ENCODE results near the gene SH3RF1.

SH3RF1 gene

GRCh38 chr4:169100670-169101101 lies 170.1 kb downstream of the SH3RF1 start:
- H3K79me2 ChIP-seq (ENCODE audit: low read length): no peaks in the 10 kb centered on the region
- no peak for TF ChIP-seq EZH2phosphoT487 (IDR thresholded peaks at IDR 0.05; ENCODE audit: low read depth)
- TF ChIP-seq, protein P1, sequence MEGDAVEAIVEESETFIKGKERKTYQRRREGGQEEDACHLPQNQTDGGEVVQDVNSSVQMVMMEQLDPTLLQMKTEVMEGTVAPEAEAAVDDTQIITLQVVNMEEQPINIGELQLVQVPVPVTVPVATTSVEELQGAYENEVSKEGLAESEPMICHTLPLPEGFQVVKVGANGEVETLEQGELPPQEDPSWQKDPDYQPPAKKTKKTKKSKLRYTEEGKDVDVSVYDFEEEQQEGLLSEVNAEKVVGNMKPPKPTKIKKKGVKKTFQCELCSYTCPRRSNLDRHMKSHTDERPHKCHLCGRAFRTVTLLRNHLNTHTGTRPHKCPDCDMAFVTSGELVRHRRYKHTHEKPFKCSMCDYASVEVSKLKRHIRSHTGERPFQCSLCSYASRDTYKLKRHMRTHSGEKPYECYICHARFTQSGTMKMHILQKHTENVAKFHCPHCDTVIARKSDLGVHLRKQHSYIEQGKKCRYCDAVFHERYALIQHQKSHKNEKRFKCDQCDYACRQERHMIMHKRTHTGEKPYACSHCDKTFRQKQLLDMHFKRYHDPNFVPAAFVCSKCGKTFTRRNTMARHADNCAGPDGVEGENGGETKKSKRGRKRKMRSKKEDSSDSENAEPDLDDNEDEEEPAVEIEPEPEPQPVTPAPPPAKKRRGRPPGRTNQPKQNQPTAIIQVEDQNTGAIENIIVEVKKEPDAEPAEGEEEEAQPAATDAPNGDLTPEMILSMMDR (IDR thresholded peaks at IDR 0.05; ENCODE audit: low read depth, low read length): no peak

DNA sequence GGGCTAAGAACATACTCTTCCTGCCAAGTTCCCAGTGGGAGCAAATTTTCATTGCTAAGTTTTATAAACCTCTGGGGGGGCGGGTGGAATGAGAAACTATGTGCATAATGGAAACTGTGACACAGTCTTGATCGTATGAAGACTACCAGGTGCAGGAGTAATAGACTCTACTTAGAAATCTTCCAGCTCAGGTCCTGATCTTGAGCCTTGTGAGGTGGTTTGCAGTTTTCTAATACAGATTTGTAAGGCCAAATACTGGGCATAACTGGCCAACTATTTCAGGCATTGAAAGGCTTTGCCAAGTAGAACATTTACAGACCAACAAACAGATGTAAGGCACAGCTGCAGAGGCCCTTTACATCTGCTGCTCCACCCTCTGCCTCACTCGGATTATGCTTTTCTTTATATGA lies 171.0 kb downstream of the SH3RF1 start:
- peaks cover 15% of the 10 kb centered on the region; the same call in 1 of the 2 replicates for H4K20me1 ChIP-seq (ENCODE audit: insufficient read depth, low read length)
- peak overlapping the region; percentile 42 for H3K27ac ChIP-seq (ENCODE audit: low read length)
- H3K79me2 ChIP-seq (ENCODE audit: low read length): no peaks in the 10 kb centered on the region
- H3K4me1 ChIP-seq (ENCODE audit: low read length): peaks cover 66% of the 10 kb centered on the region
- H3K9ac ChIP-seq (ENCODE audit: low read length): 0 out of 2 replicates have a peak overlapping the region, but pooled peaks have one; percentile 23
- H3K4me2 ChIP-seq (ENCODE audit: low read length): peak overlapping the region; percentile 65
- H3K4me3 ChIP-seq (ENCODE audit: low read length): peak overlapping the region; percentile 34
- no peak overlapping the region for H2AFZ ChIP-seq (ENCODE audit: low read depth, low read length)
- TF ChIP-seq, protein P1 (IDR thresholded peaks at IDR 0.05; ENCODE audit: low read depth, low read length): no peak
- TF ChIP-seq EZH2phosphoT487 (IDR thresholded peaks at IDR 0.05; ENCODE audit: low read depth): no peak
- H3K36me3 ChIP-seq (replicated peaks; ENCODE audit: low read depth, low read length): no peaks in the 10 kb centered on the region
- peaks cover 29% of the 10 kb centered on the region for H3K27me3 ChIP-seq (ENCODE audit: low read depth, low read length)
- H3K9me3 ChIP-seq (ENCODE audit: insufficient read depth, low read length): no peaks in the 10 kb centered on the region

More at GRCh38 chr4:169100670-169101101, 170.1 kb downstream of the SH3RF1 start:
- Histone ChIP-seq H3K27me3 (ENCODE audit: low read depth, low read length) (peaks cover 29% of the 10 kb centered on the region), H3K27ac (ENCODE audit: low read length) (peak overlapping the region; percentile 42), H3K4me3 (ENCODE audit: low read length) (peak overlapping the region; percentile 34), H3K9ac (ENCODE audit: low read length) (peak overlapping the region; percentile 23; the same call in 1 of the 2 replicates), H3K4me1 (ENCODE audit: low read length) (peaks cover 57% of the 10 kb centered on the region), H2AFZ (ENCODE audit: low read depth, low read length) (no peak overlapping the region; the same call in 1 of the 2 replicates), H3K9me3 (ENCODE audit: insufficient read depth, low read length) (no peaks in the 10 kb centered on the region), H4K20me1 (ENCODE audit: insufficient read depth, low read length) (peaks cover 6% of the 10 kb centered on the region; the same call in 1 of the 2 replicates), H3K4me2 (ENCODE audit: low read length) (peak overlapping the region; percentile 65), H3K36me3 (replicated peaks; ENCODE audit: low read depth, low read length) (no peaks in the 10 kb centered on the region)

DNA sequence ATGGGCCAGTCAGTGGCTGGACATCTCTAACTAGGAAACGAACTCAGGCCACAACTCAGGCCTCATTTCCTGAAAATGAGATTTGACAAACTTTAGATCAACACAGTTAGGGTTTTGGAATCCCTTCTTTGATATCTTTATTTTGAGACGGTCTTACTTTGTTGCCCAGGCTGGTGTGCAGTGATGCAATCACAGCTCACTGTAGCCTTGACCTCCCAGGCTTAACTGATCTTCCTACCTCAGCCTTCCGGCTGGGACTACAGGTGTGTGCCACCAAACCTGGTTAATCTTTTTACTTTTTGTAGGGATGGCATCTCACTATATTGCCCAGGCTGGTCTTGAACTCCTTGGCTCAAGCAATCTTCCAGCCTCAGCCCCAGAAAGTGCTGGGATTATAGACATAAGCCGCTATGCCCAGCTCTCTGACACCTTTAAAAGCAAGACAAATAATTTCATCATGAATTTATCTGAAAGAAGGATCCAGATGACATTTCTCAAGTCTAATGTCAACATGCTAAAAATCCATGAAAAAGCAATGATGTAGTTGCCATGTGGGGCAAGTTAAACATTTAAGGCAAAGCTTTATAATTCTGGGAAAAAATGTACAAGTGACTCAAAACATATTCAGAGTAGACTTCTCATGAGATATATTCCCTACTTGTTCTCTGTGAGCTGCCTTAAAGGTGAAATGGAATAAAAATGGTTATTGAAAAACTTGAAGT lies 171.6 kb downstream of the SH3RF1 start:
- TF ChIP-seq, protein P1 (IDR thresholded peaks at IDR 0.05; ENCODE audit: low read depth, low read length): no peak
- no peak for TF ChIP-seq EZH2phosphoT487 (IDR thresholded peaks at IDR 0.05; ENCODE audit: low read depth)
- Histone ChIP-seq H4K20me1 (ENCODE audit: insufficient read depth, low read length) (peaks cover 15% of the 10 kb centered on the region; the same call in 1 of the 2 replicates), H3K27ac (ENCODE audit: low read length) (peak overlapping the region; percentile 76), H3K79me2 (ENCODE audit: low read length) (no peaks in the 10 kb centered on the region), H3K4me2 (ENCODE audit: low read length) (peak overlapping the region; percentile 65), H3K36me3 (replicated peaks; ENCODE audit: low read depth, low read length) (no peaks in the 10 kb centered on the region), H2AFZ (ENCODE audit: low read depth, low read length) (no peak overlapping the region), H3K27me3 (ENCODE audit: low read depth, low read length) (peaks cover 30% of the 10 kb centered on the region), H3K9me3 (ENCODE audit: insufficient read depth, low read length) (no peaks in the 10 kb centered on the region), H3K4me1 (ENCODE audit: low read length) (peaks cover 72% of the 10 kb centered on the region), H3K4me3 (ENCODE audit: low read length) (peak overlapping the region; percentile 34), H3K9ac (ENCODE audit: low read length) (peak overlapping the region; percentile 0; the same call in 1 of the 2 replicates)

GRCh38 chr4:169098532-169098931 lies 172.2 kb downstream of the SH3RF1 start:
- no peak overlapping the region for H2AFZ ChIP-seq (ENCODE audit: low read depth, low read length)
- no peaks in the 10 kb centered on the region for H3K9me3 ChIP-seq (ENCODE audit: insufficient read depth, low read length)
- H3K79me2 ChIP-seq (ENCODE audit: low read length): no peaks in the 10 kb centered on the region
- TF ChIP-seq, protein P1 (IDR thresholded peaks at IDR 0.05; ENCODE audit: low read depth, low read length): no peak
- H3K4me3 ChIP-seq (ENCODE audit: low read length): peak overlapping the region; percentile 2
- peaks cover 15% of the 10 kb centered on the region; the same call in 1 of the 2 replicates for H4K20me1 ChIP-seq (ENCODE audit: insufficient read depth, low read length)
- peaks cover 78% of the 10 kb centered on the region for H3K4me1 ChIP-seq (ENCODE audit: low read length)
- peak overlapping the region; percentile 76 for H3K27ac ChIP-seq (ENCODE audit: low read length)
- peaks cover under 1% of the 10 kb centered on the region for H3K36me3 ChIP-seq (replicated peaks; ENCODE audit: low read depth, low read length)
- H3K9ac ChIP-seq (ENCODE audit: low read length): peak overlapping the region; percentile 0; the same call in 1 of the 2 replicates
- peak overlapping the region; percentile 65 for H3K4me2 ChIP-seq (ENCODE audit: low read length)
- H3K27me3 ChIP-seq (ENCODE audit: low read depth, low read length): peaks cover 33% of the 10 kb centered on the region
